Hippocampal formation (tissue), 2 donors: ENCODE results near the gene TYMS.
A peak's percentile ranks its signal among the peaks of the same experiment; 100 is the strongest.
"Not testable (repeated sequence)": the region's sequence is repeated elsewhere in the genome, so short reads cannot be mapped to it uniquely, and the experiment has no call there.

Source experiments
- DNase-seq, 2 donors: peaks; one replicate each; lab custom pipeline; 2025; lab: John Stamatoyannopoulos, UW

TYMS gene

GRCh38 chr18:677145-677544, 19.7 kb downstream of the TYMS start:
- no peak for DNase-seq

- peak in 1 of 2 donors; percentile 23 for DNase-seq
Measured at GRCh38 chr18:677951-678381, 20.5 kb downstream of the TYMS start.

GRCh38 chr18:678482-679182, 21.2 kb downstream of the TYMS start:
- DNase-seq, result no peak

GRCh38 chr18:679516-679915, 22.1 kb downstream of the TYMS start:
- no peak for DNase-seq

- no peak for DNase-seq
Measured at GRCh38 chr18:680392-680791, 22.9 kb downstream of the TYMS start.

GRCh38 chr18:681985-682384, 24.5 kb downstream of the TYMS start:
- DNase-seq, result no peak

GRCh38 chr18:682416-682815, 25.0 kb downstream of the TYMS start:
- DNase-seq, result not testable (repeated sequence)

- DNase-seq, result no peak
Measured at GRCh38 chr18:682833-683232, 25.4 kb downstream of the TYMS start.

GRCh38 chr18:683531-683930, 26.1 kb downstream of the TYMS start:
- DNase-seq, result no peak

GRCh38 chr18:685438-685837, 28.0 kb downstream of the TYMS start:
- DNase-seq, result no peak

- DNase-seq, result no peak
Measured at GRCh38 chr18:686339-687111, 29.1 kb downstream of the TYMS start.

GRCh38 chr18:688323-688722, 30.9 kb downstream of the TYMS start:
- no peak for DNase-seq

GRCh38 chr18:692824-693223, 35.4 kb downstream of the TYMS start:
- no peak for DNase-seq

GRCh38 chr18:693466-694187, 36.2 kb downstream of the TYMS start:
- no peak for DNase-seq

- DNase-seq, result no peak
Measured at GRCh38 chr18:697012-697411, 39.6 kb downstream of the TYMS start.

- no peak for DNase-seq
Measured at GRCh38 chr18:697800-698199, 40.3 kb downstream of the TYMS start.

- DNase-seq, result no peak
Measured at GRCh38 chr18:703213-703967, 45.9 kb downstream of the TYMS start.

GRCh38 chr18:706405-706804, 49.0 kb downstream of the TYMS start:
- no peak for DNase-seq

- no peak for DNase-seq
Measured at GRCh38 chr18:708096-708495, 50.6 kb downstream of the TYMS start.

GRCh38 chr18:709771-710170, 52.3 kb downstream of the TYMS start:
- no peak for DNase-seq

- DNase-seq, result no peak
Measured at GRCh38 chr18:710418-711300, 53.2 kb downstream of the TYMS start.
